Fibroblast of villous mesenchyme (primary cell): Measurements from ENCODE around the gene NOTUM. TPM values are rescaled to one million over a fixed set of nuclear protein-coding genes. Genes with fewer than 3 reads are reported as not detected.

Source experiments
- DNase-seq: peaks from one replicate; pipeline ENCODE4 v3.0.0-alpha.2; 2010; ENCODE audit warnings: low read depth
- H3K4me3 ChIP-seq: 2 replicates; pipeline ENCODE4 v1.5.1; 2011; ENCODE audit warnings: low read depth, mild to moderate bottlenecking, low read length
- total RNA-seq: library from RNA; depleted of rRNA; stranded (reverse); fragments of >200 nt; gene quantifications from 2 replicates; pipeline ENCODE4 v1.2.3, GENCODE V29; 2012
- TF ChIP-seq, protein P1 (sequence below): IDR thresholded peaks from 2 replicates; pipeline ENCODE4 v1.5.1; 2012; ENCODE audit warnings: low read depth, mild to moderate bottlenecking, low read length; ENCODE audit not compliant: insufficient read depth

NOTUM gene
- total RNA-seq, 1 donor = under 0.01 TPM

GRCh38 chr17:81932333-81932983, 28.5 kb downstream of the NOTUM start:
- TF ChIP-seq, protein P1, sequence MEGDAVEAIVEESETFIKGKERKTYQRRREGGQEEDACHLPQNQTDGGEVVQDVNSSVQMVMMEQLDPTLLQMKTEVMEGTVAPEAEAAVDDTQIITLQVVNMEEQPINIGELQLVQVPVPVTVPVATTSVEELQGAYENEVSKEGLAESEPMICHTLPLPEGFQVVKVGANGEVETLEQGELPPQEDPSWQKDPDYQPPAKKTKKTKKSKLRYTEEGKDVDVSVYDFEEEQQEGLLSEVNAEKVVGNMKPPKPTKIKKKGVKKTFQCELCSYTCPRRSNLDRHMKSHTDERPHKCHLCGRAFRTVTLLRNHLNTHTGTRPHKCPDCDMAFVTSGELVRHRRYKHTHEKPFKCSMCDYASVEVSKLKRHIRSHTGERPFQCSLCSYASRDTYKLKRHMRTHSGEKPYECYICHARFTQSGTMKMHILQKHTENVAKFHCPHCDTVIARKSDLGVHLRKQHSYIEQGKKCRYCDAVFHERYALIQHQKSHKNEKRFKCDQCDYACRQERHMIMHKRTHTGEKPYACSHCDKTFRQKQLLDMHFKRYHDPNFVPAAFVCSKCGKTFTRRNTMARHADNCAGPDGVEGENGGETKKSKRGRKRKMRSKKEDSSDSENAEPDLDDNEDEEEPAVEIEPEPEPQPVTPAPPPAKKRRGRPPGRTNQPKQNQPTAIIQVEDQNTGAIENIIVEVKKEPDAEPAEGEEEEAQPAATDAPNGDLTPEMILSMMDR = no peak
- H3K4me3 ChIP-seq = no peak overlapping the region
- no peak for DNase-seq

- DNase-seq = no peak
- H3K4me3 ChIP-seq = no peak overlapping the region
- TF ChIP-seq, protein P1 = no peak
Measured at GRCh38 chr17:81931557-81932332, 29.2 kb downstream of the NOTUM start.

DNA sequence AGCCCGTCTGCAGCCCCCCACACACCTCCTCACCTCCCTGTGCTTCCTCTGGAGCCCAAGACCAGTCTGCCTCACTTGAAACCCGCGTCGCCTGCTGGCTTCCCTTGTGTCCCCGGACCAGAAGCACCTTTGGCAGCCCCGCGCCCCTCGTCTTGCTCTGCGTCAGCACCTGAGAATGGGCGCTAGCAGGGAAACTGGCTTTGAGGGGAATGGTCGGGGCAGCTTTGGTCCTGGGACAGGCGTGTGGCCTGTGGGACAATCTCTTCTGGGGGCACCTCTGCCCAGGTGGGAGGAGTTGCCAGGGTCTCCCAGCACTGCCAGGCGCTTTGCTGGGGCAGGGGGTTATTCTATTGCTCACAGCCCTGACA, 29.8 kb downstream of the NOTUM start:
- TF ChIP-seq, protein P1 = no peak
- no peak overlapping the region for H3K4me3 ChIP-seq
- no peak for DNase-seq

DNA sequence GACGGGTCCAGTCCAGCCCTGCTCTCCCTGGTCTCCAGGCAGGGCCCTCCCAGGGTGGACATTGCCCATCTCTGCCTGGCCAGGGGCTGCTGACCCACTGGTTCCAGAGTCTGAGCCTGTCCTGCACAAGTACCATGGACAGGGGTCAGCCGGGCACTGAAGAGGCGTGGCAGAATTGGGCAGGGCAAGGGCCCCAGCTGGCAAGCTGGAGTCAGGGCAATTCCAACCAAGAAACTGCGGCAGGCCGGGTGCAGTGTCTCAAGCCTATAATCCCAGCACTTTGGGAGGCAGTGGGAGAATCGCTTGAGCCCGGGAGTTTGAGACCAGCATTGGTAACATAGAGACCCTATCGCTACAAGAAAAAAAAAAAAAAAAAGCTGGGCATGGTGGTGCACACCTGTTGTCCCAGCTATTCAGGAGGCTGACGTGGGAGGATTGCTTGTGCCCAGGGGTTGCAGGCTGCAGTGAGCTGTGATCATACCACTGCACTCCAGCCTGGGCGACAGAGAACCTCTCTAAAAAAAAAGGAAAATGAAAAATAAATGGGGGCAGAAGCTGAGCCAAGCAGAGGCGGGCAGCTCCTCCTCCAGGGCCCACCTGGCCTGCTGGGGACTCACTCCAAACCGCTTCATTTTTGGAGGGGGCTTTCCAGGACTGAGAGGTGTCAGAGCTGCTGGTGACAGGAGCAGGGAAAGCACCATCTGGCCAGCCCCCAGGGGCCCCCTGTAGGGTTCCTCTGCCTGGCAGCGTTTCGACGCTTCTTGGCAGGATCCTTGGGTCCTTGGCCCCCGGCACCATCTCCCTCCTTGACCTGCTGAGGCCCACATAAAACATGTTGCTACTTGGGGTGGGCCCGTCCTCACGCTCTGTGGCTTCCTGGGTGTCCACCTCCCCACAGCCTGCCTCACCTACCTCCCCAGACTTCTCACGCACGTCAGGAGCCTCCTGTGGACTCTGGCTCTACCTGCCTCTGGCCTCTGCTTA, 30.6 kb downstream of the NOTUM start:
- TF ChIP-seq, protein P1 = no peak
- H3K4me3 ChIP-seq = no peak overlapping the region
- DNase-seq = no peak

DNA sequence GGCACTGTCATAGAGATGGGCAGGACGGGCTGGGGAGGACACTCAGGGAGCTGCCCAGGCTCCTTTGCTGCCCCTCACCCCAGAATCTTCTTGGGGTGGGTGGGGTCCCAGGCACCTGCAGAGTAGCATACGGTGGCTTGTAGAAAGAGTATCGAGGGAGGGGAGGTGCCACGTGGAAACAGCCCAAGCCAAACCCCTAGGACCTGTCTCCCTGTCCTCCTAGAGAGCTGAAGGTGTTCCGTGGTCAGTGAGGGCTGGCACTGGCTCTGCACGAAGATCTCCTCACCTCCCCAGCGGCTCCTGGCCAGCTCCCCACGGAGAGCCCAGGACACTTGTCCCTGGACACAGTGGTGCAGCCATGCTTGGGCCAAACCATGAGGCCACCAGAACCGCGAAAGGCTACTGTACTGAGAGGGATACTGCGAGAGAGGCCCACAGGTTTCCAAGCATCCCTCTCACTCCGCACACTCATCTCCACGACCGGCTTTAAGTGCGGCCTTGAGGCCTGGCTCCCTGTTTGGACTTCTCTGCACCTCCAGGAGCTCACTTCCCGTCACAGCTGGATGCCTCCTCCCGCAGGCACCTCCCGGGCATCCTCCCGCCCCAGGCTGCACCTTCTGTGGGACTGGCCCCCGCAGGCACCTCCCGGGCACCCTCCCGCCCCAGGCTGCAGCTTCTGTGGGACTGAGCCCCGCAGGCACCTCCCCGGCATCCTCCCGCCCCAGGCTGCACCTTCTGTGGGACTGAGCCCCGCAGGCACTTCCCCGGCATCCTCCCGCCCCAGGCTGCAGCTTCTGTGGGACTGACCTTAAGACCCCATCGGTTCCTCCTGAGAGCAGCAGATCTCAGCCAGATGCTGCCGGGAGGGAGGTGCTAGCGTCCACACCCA, 31.5 kb downstream of the NOTUM start:
- H3K4me3 ChIP-seq = no peak overlapping the region

More for the DNA sequence above, 31.5 kb downstream of the NOTUM start:
- TF ChIP-seq, protein P1 = no peak
- DNase-seq = no peak
